HG03571 (cell line): ENCODE data around the gene TBRG1.
"Not testable (repeated sequence)": the region's sequence is repeated elsewhere in the genome, so short reads cannot be mapped to it uniquely, and the experiment has no call there.

ENCODE experiments used
- ATAC-seq: cut with Tn5 transposase; IDR thresholded peaks from one replicate; pipeline ENCODE4 v1.9.1; 2021; ENCODE audit not compliant: unreplicated experiment

TBRG1 gene

GRCh38 chr11:124622531-124623451, at the start of gene TBRG1:
TSS of gene TBRG1 (plus strand) at chr11:124622864. CDS start at chr11:124623084, 220 bp downstream.
- ATAC-seq, result peak; percentile 99

- no peak for ATAC-seq
Measured at GRCh38 chr11:124577716-124578427, 44.8 kb upstream of the TBRG1 start.

GRCh38 chr11:124578761-124579160, 43.9 kb upstream of the TBRG1 start:
- ATAC-seq, result no peak

- ATAC-seq, result no peak
Measured at GRCh38 chr11:124581817-124582216, 40.8 kb upstream of the TBRG1 start.

- no peak for ATAC-seq
Measured at GRCh38 chr11:124582565-124582964, 40.1 kb upstream of the TBRG1 start.

- no peak for ATAC-seq
Measured at GRCh38 chr11:124583781-124584180, 38.9 kb upstream of the TBRG1 start.

GRCh38 chr11:124584681-124585372, 37.8 kb upstream of the TBRG1 start:
- ATAC-seq, result no peak

GRCh38 chr11:124586238-124586860, 36.3 kb upstream of the TBRG1 start:
- no peak for ATAC-seq

GRCh38 chr11:124591430-124591829, 31.2 kb upstream of the TBRG1 start:
- no peak for ATAC-seq

- no peak for ATAC-seq
Measured at GRCh38 chr11:124592627-124593026, 30.0 kb upstream of the TBRG1 start.

GRCh38 chr11:124595302-124595701, 27.4 kb upstream of the TBRG1 start:
- ATAC-seq, result no peak

GRCh38 chr11:124597626-124598025, 25.0 kb upstream of the TBRG1 start:
- ATAC-seq, result no peak

- ATAC-seq, result no peak
Measured at GRCh38 chr11:124600621-124601320, 21.9 kb upstream of the TBRG1 start.

- no peak for ATAC-seq
Measured at GRCh38 chr11:124602193-124602592, 20.5 kb upstream of the TBRG1 start.

- ATAC-seq, result not testable (repeated sequence)
Measured at GRCh38 chr11:124602723-124603122, 19.9 kb upstream of the TBRG1 start.

GRCh38 chr11:124605719-124606118, 16.9 kb upstream of the TBRG1 start:
- ATAC-seq, result no peak

GRCh38 chr11:124608147-124608546, 14.5 kb upstream of the TBRG1 start:
- no peak for ATAC-seq

GRCh38 chr11:124610295-124610694, 12.4 kb upstream of the TBRG1 start:
- no peak for ATAC-seq

GRCh38 chr11:124611064-124611463, 11.6 kb upstream of the TBRG1 start, which contains the start of gene PANX3:
TSS of gene PANX3 (plus strand) at chr11:124611428. CDS start at chr11:124611557, 129 bp downstream.
- ATAC-seq, result no peak

- ATAC-seq, result no peak
Measured at GRCh38 chr11:124612045-124612444, 10.6 kb upstream of the TBRG1 start.
